NCI-H2227 (cell line): ENCODE results near the gene ATP6V0A4.

ENCODE experiments used
- DNase-seq: peaks from one replicate; lab custom pipeline; 2025; ENCODE audit not compliant: unreplicated experiment; lab: John Stamatoyannopoulos, UW

Gene ATP6V0A4

GRCh38 chr7:138663725-138664710, 134.0 kb downstream of the ATP6V0A4 start:
- DNase-seq: peak; percentile 6

- DNase-seq: no peak
These were observed 135.0 kb downstream of the ATP6V0A4 start for GRCh38 chr7:138662991-138663320.

GRCh38 chr7:138662076-138662990, 135.7 kb downstream of the ATP6V0A4 start:
- DNase-seq: no peak

- no peak for DNase-seq
These were observed 136.8 kb downstream of the ATP6V0A4 start for GRCh38 chr7:138661069-138661635.

- DNase-seq: no peak
These were observed 139.1 kb downstream of the ATP6V0A4 start for GRCh38 chr7:138658889-138659288.

GRCh38 chr7:138657854-138658386, 140.1 kb downstream of the ATP6V0A4 start:
- no peak for DNase-seq

- no peak for DNase-seq
These were observed 141.0 kb downstream of the ATP6V0A4 start for GRCh38 chr7:138656952-138657351.
